ENCODE data around the gene NPAS3.

The NPAS3 gene

GRCh38 chr14:33019346-33019745 is 80.7 kb downstream of the NPAS3 start:
- DNase-seq (ENCODE audit: low read depth): no peak
- TF ChIP-seq CTCF (IDR thresholded peaks at IDR 0.05; ENCODE audit: control insufficient read depth, insufficient read depth, low read depth, low read length, missing control alignments): no peak
- no peak overlapping the region for H3K4me3 ChIP-seq (ENCODE audit: control insufficient read depth, low read depth, low read length)

GRCh38 chr14:33026850-33027430 is 88.3 kb downstream of the NPAS3 start:
- TF ChIP-seq CTCF (IDR thresholded peaks at IDR 0.05; ENCODE audit: control insufficient read depth, insufficient read depth, low read depth, low read length, missing control alignments): no peak
- no peak for DNase-seq (ENCODE audit: low read depth)
- H3K4me3 ChIP-seq (ENCODE audit: control insufficient read depth, low read depth, low read length): no peak overlapping the region

GRCh38 chr14:33029511-33029910 is 90.8 kb downstream of the NPAS3 start:
- H3K4me3 ChIP-seq (ENCODE audit: control insufficient read depth, low read depth, low read length): no peak overlapping the region
- no peak for DNase-seq (ENCODE audit: low read depth)
- TF ChIP-seq CTCF (IDR thresholded peaks at IDR 0.05; ENCODE audit: control insufficient read depth, insufficient read depth, low read depth, low read length, missing control alignments): no peak

GRCh38 chr14:33030386-33030785 is 91.7 kb downstream of the NPAS3 start:
- TF ChIP-seq CTCF (IDR thresholded peaks at IDR 0.05; ENCODE audit: control insufficient read depth, insufficient read depth, low read depth, low read length, missing control alignments): no peak
- DNase-seq (ENCODE audit: low read depth): no peak
- no peak overlapping the region for H3K4me3 ChIP-seq (ENCODE audit: control insufficient read depth, low read depth, low read length)

- no peak for TF ChIP-seq CTCF (IDR thresholded peaks at IDR 0.05; ENCODE audit: control insufficient read depth, insufficient read depth, low read depth, low read length, missing control alignments)
- DNase-seq (ENCODE audit: low read depth): no peak
- H3K4me3 ChIP-seq (ENCODE audit: control insufficient read depth, low read depth, low read length): no peak overlapping the region
Observed at GRCh38 chr14:33035416-33036194, 96.9 kb downstream of the NPAS3 start.

GRCh38 chr14:33039311-33039710 is 100.6 kb downstream of the NPAS3 start:
- TF ChIP-seq CTCF (IDR thresholded peaks at IDR 0.05; ENCODE audit: control insufficient read depth, insufficient read depth, low read depth, low read length, missing control alignments): no peak
- DNase-seq (ENCODE audit: low read depth): no peak
- H3K4me3 ChIP-seq (ENCODE audit: control insufficient read depth, low read depth, low read length): no peak overlapping the region

All from AG09309 (cell line).